ENCODE measurements around the gene SAA1. TPM values are rescaled to one million over a fixed set of nuclear protein-coding genes. Genes with fewer than 3 reads are reported as not detected.

SAA1 gene
- not detected in 2 replicates for total RNA-seq

GRCh38 chr11:18265949-18266348, at the start of gene SAA1:
TSS of gene SAA1 (plus strand) at chr11:18266264. CDS start at chr11:18266888, 624 bp downstream.
- no peak for TF ChIP-seq CTCF (IDR thresholded peaks at IDR 0.05)
- Mint-ChIP-seq H3K36me3 (ENCODE audit: low read depth) (no peaks in the 10 kb centered on the region), H3K4me1 (peaks cover 16% of the 10 kb centered on the region), H3K27ac (peak within 1 kb of the TSS; percentile 42), H3K27me3 (no peaks in the 10 kb centered on the region), H3K9me3 (no peaks in the 10 kb centered on the region), H3K4me3 (no peak within 1 kb of the TSS)
- intact Hi-C loops (cut with micrococcal nuclease), result no loop called here
- ChIA-PET POLR2A (interaction anchor here (1.0 to 1.6 kb wide), 2 partner anchors 19 to 129 kb away, joined by 4 to 5 read pairs; partner anchors contain the start of gene LDHA), CTCF (interaction anchor here (0.8 kb wide), 1 partner anchor 55 kb away, joined by 3 read pairs; no protein-coding TSS in a partner anchor)
- ATAC-seq (ENCODE audit: low read depth) (no peak), DNase-seq (no peak)

- Mint-ChIP-seq H3K4me1 (peaks cover 2% of the 10 kb centered on the region), H3K4me3 (no peak overlapping the region), H3K27me3 (peaks cover 7% of the 10 kb centered on the region), H3K36me3 (ENCODE audit: low read depth) (no peaks in the 10 kb centered on the region), H3K27ac (no peak overlapping the region), H3K9me3 (peaks cover 4% of the 10 kb centered on the region)
- CTCF ChIA-PET, result no interaction called here
- ATAC-seq (ENCODE audit: low read depth) (no peak), DNase-seq (no peak)
- POLR2A ChIA-PET, result no interaction called here
- TF ChIP-seq CTCF (IDR thresholded peaks at IDR 0.05), result no peak
- intact Hi-C loops (cut with micrococcal nuclease), result no loop called here
Measured at GRCh38 chr11:18221274-18221876, 44.7 kb upstream of the SAA1 start.

GRCh38 chr11:18222814-18223421, 43.1 kb upstream of the SAA1 start:
- no peak overlapping the region for H3K27ac Mint-ChIP-seq
- H3K4me1 Mint-ChIP-seq, result peaks cover 6% of the 10 kb centered on the region
- no peak for TF ChIP-seq CTCF (IDR thresholded peaks at IDR 0.05)
- H3K4me3 Mint-ChIP-seq, result no peak overlapping the region
- ATAC-seq (ENCODE audit: low read depth) (no peak), DNase-seq (no peak)
- peaks cover 2% of the 10 kb centered on the region for H3K27me3 Mint-ChIP-seq
- no peaks in the 10 kb centered on the region for H3K36me3 Mint-ChIP-seq (ENCODE audit: low read depth)
- intact Hi-C loops (cut with micrococcal nuclease), result no loop called here
- peaks cover 4% of the 10 kb centered on the region for H3K9me3 Mint-ChIP-seq
- ChIA-PET POLR2A (no interaction called here), CTCF (no interaction called here)

GRCh38 chr11:18223591-18224387, 42.3 kb upstream of the SAA1 start:
- ChIA-PET CTCF (no interaction called here), POLR2A (no interaction called here)
- peaks cover 2% of the 10 kb centered on the region for H3K9me3 Mint-ChIP-seq
- H3K4me1 Mint-ChIP-seq, result peaks cover 12% of the 10 kb centered on the region
- no peak for TF ChIP-seq CTCF (IDR thresholded peaks at IDR 0.05)
- ATAC-seq (ENCODE audit: low read depth) (no peak), DNase-seq (no peak)
- no peak overlapping the region for H3K27ac Mint-ChIP-seq
- H3K27me3 Mint-ChIP-seq, result peaks cover 2% of the 10 kb centered on the region
- no peak overlapping the region for H3K4me3 Mint-ChIP-seq
- H3K36me3 Mint-ChIP-seq (ENCODE audit: low read depth), result no peaks in the 10 kb centered on the region
- intact Hi-C loops (cut with micrococcal nuclease), result no loop called here

GRCh38 chr11:18225913-18226312, 40.2 kb upstream of the SAA1 start:
- ChIA-PET POLR2A (no interaction called here), CTCF (interaction anchor here (1.2 kb wide), 1 partner anchor 17 kb away, joined by 3 read pairs; no protein-coding TSS in a partner anchor)
- intact Hi-C loops (cut with micrococcal nuclease), result no loop called here
- Mint-ChIP-seq H3K27me3 (no peaks in the 10 kb centered on the region), H3K36me3 (ENCODE audit: low read depth) (no peaks in the 10 kb centered on the region), H3K4me3 (no peak overlapping the region), H3K4me1 (peaks cover 22% of the 10 kb centered on the region), H3K9me3 (no peaks in the 10 kb centered on the region), H3K27ac (no peak overlapping the region)
- no peak for TF ChIP-seq CTCF (IDR thresholded peaks at IDR 0.05)
- ATAC-seq (ENCODE audit: low read depth) (no peak), DNase-seq (no peak)

Data from activated B cell treated with CpG ODN at 0.5 μM for 24 hours (primary cell).